ELF-1 (cell line): ENCODE results near the gene SORCS3.

ENCODE experiments used
- DNase-seq: peaks from one replicate; pipeline ENCODE4 v3.0.0-alpha.2; 2016; ENCODE audit warnings: low read depth, low spot score

The SORCS3 gene

DNA sequence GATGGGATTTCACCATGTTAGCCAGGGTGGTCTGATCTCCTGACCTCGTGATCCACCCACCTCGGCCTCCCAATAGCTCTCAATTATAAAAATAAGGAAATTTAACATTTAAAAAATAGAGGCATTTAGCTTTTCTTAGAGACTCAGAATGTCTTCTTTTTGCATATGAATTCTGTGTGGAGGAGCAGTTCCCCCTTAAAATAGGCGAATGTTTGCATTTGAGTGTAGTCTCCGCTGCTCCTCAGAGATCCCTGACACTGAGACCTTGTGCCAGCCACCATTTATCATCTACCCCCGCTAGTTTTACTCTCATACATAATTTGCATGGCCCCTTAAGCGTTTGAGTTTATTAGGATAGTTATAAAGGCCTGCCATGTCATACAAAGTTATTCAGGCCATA lies 461.9 kb downstream of the SORCS3 start:
- no peak for DNase-seq

DNA sequence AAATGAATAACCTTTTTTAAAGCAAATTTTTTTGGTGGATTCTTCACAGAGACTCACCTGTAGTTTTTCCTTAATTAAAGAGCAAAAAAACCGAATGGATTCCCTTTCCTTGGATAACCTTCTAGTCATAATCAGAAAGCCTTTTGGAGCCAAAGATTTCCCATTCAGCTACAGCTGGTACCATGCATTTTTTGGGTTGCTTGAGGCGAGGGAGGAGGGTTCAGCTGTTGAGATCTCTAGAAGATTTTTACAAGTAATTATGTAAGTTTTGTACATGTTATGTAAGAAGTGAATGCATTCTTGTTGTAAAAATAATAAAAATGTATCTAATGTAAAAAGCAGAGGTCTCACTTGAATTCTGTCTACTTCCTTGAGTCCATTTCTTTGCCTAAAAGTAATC lies 463.2 kb downstream of the SORCS3 start:
- no peak for DNase-seq

DNA sequence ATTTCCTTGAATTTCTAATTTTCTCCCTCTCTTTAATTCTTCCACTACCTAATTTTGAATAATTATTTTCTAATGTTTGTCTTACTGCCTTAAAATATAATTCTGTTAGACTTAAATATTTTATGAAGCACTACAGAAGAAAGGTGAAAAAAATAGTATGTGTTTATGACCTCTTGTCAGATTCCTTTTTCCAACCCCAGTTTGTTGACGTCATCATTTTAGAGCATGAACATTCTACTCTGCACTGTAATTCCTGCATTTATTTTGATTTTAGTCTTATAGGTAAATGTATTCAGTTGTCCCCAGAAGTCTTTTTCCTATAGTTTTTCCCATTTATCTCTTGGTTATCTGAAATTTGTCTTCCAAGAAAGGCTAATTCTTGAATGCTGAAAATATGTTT lies 468.1 kb downstream of the SORCS3 start:
- DNase-seq = no peak

DNA sequence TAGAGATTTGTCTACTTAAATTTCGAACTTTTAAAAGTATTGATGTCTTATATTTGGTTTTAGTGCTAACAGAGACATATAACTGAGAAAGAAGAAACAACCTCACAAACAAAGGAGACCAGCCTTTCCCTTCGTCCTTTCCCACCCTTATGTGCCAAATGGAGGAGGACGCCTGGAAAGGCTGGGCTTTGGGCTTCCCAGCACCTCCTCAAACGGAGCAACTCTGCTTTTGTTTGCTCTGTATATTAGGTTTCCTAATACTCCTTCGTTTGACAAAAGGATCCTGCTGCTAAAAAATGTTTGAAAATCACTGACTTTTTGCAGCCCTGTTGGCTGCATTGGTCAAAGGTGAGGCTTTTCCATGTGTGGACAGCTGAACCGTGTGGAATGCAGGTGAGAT lies 471.8 kb downstream of the SORCS3 start:
- no peak for DNase-seq

DNA sequence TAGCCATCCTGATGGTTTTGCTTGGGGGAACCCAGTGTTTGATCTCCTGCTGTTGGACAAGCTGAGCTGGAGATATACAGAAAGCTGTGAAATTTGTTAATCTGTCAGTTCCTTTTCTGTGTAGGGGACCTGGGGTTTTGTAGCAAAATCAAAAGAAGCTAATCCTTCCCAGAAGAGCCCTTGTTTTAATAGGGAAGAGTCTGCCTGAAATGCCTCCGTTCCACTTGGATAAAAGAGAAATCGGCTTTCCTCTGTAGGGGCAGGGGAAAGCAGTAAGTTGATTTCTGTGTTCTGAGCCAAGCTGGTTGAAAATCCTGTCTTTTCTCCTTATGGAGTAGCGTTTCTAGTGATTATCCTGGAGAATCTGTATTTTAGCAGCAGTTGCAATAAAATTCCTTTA lies 472.6 kb downstream of the SORCS3 start:
- no peak for DNase-seq

DNA sequence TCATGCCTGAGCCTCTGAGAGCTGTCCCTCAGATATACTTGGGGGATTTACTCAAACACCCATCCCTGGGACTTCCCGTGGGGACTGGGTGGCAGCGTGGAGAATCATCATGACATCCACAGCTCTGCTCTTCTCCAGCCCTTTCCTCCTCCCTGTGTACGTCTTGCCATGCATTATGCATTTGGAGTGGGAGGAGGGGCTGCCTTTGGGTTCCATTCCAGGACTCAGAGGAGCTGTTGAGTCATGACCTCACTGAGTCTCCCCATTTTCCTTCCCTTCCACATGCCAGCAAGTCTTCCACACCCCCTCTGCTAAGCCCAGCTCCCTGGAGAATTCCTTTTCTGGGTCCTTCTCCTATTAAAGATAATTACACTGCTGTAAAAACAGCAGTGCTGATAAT lies 480.7 kb downstream of the SORCS3 start:
- DNase-seq = no peak

DNA sequence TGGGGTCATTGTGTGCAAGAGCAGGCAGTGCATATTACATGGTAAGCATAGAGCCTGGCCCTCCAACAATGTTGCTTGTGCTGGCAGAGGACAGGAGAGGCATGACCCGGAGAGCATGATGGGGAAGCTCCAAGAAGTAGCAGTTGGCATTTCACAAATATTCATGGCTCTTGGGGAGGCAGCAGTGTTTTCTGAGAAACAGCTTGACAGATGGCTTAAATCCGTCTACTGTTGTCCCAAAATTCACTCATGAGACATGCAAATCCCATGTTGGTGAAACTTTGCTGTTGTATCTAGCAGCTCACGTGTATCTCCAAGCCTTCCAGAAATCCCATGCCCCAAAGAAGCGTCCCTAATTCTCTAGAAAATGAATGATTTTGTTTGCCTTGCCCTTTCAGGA lies 487.0 kb downstream of the SORCS3 start:
- no peak for DNase-seq

DNA sequence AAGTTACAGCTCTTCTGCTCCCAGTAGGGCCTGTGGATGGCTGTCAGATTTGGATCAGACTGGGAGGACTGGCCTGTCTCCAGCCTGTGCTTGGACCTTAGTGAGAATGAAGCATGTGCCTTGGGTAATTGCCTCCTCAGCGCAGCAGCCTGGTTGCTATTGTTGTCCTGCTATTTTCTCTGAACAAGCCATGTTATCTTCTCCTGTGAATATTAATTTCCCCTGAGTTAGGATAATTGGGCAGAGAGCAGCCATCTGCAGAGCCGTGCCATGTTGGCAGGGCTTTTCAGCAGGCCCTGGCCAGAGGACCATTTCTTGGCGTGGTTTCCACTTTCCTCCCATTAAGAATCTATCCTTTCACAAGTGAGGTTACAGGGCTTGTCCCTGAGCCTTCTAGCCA lies 497.3 kb downstream of the SORCS3 start:
- DNase-seq = no peak

DNA sequence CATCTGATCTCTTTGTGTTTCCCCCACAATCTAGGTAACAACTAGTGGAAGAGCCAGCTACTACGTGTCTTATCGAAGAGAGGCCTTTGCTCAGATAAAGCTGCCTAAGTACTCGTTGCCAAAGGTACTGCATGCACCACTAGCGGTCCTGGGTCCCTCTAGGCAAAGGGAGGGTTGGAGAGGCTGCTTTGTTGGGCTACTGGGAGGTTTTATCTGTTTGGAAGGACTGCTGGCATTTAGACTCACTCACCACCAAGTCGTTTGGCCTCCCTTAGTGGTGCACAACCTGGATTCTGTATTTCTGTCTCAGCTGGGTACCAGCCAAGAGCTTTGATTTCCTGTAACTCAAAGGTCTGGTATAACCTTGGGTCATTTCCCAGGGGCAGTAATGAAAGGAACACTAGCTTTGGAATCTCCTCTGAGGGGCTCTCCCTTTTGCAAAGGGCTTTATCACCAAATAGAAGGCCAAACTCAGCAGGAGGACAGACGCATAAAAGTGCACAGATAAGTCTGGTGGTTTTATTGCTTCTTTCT lies 498.3 kb downstream of the SORCS3 start:
- no peak for DNase-seq

DNA sequence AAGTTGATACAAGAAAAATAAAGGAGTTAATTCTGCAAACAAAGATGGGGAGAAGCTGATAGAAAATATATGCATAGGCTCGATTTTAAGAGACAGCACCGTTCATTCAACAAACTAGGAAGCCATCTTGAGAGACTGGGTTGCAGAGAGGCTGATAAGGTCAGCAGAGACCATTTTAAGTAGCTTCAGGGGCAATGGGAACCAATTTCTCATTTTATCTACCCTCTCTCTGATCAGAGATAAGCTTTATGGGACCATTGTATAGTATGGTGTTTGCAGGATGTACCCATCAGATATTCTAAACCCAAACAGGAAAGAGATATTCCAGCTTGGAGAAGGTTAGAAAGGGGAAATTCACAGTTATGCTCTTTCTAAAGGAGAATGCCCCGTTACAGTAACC lies 499.5 kb downstream of the SORCS3 start:
- no peak for DNase-seq

DNA sequence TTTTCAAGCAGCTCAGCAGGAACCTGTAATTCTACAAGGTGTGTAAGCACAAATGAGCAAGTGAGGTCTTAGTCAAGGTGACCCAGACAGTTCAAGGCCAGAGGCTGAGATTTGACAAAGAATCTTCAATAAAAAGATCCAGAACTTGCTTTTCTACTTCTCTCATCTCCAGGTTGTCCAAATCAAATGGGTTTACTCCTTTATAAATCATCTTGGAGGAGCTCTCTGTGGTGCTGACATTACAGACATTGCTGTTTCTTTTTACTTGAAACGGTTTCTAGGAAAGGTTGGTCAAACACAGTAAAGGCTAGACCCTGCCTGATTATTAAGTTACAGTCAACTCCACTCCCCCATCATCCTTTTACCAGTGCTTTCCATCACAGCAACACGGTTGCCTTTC lies 504.6 kb downstream of the SORCS3 start:
- DNase-seq = no peak

DNA sequence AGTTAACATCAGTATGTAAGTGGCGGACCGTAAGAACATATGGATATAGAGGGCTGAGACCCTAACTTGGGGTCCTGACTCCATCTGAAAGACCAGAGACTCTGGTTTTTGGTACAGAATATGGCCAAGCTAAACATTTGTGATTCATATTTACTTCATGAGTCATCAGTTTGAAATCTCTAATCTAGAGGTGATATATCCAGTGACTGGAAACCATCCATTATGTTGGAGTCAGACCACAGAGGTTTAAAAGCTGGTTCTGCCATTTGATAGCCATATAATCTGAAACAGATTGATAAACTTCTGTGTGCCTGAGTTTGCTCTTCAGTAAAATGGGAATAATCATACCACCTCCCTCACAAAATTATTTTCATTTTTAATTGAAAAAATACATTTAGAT lies 505.3 kb downstream of the SORCS3 start:
- no peak for DNase-seq

DNA sequence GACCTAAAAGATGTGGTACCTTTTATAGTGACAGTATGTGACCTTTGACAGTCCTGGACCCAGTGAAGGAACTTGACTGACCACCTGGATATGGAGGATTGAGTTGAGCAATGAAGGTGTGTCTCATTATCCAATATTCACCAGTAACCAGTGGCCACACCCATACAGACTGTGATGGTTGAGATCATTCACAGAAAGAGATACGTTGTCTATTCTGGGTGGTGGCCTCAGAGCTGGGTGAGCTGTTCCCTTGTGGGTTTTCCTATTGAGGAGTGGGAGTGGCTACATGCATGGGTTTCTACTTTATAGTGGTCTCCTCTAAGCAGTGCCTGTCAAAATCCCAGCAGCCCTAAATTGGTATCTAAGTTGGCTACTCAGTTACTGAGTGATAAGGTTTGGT lies 507.4 kb downstream of the SORCS3 start:
- DNase-seq = no peak

DNA sequence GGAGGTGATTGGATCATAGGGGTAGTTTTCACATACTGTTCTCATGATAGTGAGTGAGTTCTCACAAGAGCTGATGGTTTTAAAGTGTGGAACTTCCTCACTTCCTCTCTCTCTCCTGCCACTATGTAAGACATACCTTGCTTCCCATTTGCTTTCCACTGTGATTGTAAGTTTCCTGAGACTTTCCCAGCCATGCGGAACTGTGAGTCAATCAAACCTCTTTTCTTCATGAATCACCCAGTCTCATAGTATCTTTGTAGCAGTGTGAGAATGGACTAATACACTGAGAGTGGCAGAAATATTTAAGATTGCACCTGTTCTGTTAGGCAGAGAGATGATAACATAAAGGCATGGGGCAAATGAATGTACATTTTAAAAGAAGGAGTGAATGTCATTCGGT lies 507.8 kb downstream of the SORCS3 start:
- no peak for DNase-seq

DNA sequence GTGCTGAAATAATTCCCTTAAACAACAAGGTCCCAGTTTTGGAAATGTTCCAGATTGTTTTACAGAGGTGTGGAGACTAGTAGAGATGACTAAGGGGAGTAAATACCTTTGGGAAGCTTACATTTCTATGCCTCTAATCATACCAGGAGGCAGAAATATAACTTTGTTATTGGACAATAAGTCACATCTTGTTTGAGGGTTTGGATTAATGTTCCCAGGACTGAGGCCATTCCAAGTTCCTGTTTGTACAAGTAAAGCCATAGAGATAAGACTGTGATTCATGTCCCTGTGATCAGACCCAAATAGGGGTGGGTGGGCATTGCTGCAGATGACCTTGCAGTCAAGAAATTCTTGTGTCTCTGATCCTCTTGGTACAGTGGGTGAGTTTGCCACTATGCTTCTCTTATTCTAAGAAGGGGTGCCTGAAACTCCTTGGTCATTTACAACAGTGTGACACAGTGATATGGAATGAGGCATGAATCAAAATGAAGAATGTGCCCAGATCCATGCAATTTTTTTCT lies 508.3 kb downstream of the SORCS3 start:
- no peak for DNase-seq

DNA sequence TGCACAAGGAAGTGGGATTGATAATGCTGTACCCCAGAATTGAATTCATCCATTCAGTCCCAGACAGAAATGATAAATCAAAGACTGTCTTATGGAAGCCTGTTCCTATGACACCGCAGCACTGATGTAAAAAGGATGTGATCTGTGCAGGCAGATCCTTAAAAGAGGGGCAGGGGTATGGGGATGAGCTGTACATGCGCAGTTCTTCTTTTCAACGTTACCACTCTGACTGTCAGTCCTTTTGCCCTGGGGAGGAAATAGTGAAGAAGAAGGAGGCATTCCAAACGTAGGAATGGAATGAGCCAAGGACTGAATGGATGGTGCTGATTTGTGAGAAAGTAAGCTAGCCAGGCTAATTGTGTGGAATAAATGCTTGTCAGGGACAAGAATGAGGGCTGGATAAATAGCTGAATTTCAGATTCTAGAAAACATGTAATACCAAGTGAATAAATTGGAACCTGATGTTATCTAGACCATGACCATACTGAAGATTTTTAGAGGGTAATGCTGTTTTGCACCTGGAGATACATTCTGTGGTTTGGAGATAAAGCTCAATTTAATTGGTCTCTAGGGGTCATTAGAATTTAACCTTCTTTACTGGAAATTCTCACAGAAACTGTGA lies 509.3 kb downstream of the SORCS3 start:
- DNase-seq = no peak

DNA sequence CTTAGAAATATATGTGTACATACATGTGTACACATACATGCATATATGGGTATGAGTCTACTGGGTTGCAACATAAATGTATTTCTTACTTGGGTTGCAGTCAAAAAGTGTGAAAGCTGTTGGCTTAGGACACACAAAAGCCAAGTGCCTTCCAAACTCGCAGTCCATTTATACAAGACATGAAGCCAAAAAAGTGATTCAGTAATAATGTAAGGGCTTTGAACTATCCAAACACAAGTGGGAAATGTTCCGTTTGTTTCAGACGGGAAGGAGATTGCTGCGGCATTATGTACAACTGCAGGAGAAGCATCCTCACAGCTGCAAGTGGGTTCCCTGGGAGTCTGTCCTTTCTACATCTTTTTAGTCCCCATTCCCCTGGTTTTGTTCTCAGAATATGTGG lies 513.6 kb downstream of the SORCS3 start:
- DNase-seq = no peak

DNA sequence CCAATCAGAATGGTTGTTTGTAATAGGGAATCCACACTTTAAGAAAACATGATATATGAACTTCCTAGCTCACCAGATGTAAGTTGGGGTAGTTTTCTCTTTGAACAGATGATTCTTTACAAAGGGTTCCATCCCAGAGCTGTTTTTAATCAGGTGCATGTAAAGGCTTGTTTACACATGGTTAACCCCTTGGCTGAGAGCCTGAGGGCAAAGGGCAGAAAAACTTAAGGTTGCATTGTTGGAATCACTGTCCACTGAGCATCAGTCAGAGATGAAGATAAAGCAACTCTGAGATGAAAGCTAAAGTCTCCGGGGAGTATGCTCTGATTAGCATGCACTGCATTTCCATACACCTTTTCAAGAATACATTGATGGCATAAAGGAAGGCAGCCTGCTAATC lies 518.2 kb downstream of the SORCS3 start:
- no peak for DNase-seq

DNA sequence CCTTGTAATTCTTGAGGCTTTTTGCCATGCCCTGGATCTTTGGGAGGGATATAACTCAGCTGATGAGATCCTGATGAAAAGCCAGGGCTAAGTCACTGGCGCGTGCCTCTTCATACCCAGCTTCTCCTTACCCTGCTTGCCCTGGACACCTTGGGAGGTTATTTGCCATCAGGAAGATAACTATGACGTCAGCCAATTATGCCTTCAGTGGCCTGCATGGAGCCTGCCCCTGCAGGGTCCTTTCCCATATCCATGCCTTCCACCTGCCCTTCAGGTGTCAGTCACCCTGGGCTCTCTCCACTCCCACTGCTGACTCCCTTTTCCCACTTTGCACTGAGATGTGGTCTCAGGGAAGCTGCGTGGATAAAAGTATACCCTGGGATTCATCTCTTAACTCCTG lies 520.1 kb downstream of the SORCS3 start:
- no peak for DNase-seq

DNA sequence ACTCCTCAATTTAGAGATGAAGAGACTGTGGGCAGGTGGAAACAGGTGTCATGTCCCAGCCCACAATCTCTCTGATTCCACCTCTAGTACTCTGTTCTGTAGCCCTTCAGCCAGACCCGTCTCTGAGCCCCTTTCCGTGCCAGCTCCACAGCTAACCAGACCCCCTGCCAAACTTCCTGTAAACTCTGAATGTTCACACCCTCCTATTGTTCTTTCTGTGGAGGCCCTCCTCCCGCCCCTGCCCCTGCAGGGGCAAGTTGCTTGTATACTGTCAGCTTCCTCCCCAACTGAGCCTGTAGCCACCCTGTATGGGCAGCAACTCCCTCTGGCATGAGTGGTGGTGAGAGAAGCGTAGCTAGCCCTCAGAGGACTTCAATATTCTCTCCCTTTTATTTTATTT lies 520.7 kb downstream of the SORCS3 start:
- DNase-seq = no peak

DNA sequence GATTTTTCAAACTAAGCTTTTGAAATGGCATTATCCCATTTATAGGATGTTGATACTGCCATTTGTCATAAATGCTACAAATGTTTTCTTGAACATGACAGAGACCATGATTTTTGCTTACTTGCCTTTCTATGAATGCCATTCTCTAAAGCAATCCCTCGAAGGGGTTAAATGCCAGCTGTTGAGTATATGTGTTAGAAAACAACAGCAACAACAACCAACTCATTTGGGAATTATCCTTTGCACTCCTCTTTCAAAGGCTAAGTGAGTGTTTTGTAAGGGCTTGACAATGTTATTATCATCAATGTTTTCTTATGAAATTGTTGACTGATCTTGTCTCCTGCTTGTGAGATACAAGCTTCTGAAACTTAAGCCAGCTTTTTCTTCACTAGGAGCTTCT lies 529.4 kb downstream of the SORCS3 start:
- no peak for DNase-seq

DNA sequence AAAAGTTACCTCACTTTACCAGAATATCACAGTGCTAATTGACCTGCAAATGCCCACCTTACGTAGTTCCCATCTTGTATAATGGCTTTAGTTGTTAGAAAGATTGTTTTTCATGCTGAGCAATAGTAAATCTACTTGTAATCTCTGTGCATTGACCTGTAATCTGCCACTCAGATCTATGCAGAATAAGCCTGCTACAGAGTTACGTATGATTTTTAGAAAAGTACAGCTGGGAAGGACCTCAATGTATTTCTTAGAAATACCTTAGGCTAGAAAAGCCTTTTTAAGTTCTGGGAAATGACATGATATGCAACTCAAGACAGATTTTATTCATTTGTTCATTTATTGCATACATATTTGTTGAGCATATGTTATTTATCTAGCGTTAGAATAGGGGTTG lies 530.9 kb downstream of the SORCS3 start:
- no peak for DNase-seq

DNA sequence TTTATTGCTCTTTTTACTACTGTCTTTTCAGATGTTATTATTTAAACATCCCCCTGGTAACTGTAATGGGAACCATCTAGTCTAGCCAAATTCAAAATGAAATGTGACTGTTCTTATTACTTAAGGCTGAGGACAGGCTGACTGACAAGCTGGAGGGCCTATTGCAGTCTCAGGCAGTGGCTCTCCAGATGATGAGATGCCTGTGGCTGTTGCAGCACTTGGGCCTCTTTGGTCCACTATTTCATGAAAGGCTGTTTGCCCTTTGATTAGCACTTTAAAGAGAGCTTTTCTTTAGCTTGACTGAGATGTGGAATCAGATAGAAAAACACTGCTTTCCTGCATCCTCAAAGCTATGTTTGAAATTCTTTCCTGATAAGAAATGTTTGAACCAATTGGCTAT lies 540.5 kb downstream of the SORCS3 start:
- DNase-seq = no peak

DNA sequence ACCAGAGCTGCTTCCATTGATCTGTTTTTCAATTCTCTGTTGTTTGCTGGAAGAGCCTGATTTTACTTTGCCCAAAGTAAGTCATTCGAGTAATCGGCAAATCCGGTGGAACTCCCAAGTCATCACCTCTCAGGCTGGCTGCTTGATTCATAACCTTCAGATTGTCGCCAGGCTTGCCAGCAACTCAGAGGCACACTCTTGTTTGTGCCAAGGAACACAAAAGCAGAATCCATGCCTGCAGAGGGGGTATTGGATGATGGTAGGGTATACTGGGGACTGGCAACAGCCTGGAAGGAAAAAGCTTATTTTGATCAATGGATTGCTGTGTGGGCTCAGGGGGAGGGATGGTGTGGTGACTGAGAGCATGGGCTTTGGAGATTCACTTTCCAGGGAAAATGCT lies 542.4 kb downstream of the SORCS3 start:
- no peak for DNase-seq
